Dedifferentiated amniotic fluid mesenchymal stem cell (primary cell): ENCODE data around the gene KLF11.
A peak's percentile ranks its signal among the peaks of the same experiment; 100 is the strongest.

ENCODE experiments used
- DNase-seq: peaks from one replicate; pipeline ENCODE4 v3.0.0-alpha.2; 2016; ENCODE audit errors: extremely low spot score

The KLF11 gene

GRCh38 chr2:10041711-10042110 lies 1.6 kb upstream of the KLF11 start:
- DNase-seq = no peak

- DNase-seq = peak; percentile 25
These were observed 819 bp upstream of the KLF11 start for GRCh38 chr2:10042301-10043161.

- peak; percentile 89 for DNase-seq
These were observed 704 bp downstream of the KLF11 start for GRCh38 chr2:10043906-10044601.

DNA sequence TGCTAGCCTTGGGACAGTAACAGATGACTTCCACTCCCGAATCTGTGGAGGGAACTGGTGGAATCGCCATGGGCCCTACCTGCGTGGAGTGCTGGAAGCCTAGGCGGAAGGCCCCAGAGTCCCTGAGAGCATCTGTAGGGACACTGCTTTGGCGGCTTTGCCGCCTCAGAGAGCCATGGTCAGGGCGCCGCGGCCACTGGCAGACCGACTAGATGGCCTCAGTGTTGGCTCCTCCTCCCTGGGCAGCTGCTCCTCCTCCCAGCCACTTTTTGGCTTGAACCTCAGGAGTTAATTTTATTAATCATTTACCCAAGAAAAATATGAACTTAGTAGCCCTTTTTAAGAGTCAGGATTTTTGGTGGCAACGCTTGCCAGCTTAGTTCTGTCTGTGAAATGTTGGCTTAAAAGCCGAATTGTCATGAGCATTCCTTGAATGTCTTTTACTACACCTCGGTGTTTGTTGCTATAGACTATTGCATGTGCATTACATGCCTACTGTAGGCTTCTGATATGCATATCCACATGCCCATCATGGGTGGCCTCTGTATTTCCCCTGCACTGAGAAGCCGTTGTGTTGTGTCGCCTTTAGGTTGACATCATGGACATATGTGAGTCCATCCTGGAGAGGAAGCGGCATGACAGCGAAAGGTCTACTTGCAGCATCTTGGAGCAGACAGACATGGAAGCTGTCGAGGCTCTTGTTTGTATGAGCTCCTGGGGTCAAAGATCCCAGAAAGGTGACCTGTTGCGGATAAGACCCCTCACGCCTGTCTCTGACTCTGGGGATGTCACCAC lies 2.4 kb downstream of the KLF11 start:
- DNase-seq = no peak

GRCh38 chr2:10046931-10047330 lies 3.6 kb downstream of the KLF11 start:
- DNase-seq = no peak

- no peak for DNase-seq
These were observed 4.5 kb downstream of the KLF11 start for GRCh38 chr2:10047616-10048500.

DNA sequence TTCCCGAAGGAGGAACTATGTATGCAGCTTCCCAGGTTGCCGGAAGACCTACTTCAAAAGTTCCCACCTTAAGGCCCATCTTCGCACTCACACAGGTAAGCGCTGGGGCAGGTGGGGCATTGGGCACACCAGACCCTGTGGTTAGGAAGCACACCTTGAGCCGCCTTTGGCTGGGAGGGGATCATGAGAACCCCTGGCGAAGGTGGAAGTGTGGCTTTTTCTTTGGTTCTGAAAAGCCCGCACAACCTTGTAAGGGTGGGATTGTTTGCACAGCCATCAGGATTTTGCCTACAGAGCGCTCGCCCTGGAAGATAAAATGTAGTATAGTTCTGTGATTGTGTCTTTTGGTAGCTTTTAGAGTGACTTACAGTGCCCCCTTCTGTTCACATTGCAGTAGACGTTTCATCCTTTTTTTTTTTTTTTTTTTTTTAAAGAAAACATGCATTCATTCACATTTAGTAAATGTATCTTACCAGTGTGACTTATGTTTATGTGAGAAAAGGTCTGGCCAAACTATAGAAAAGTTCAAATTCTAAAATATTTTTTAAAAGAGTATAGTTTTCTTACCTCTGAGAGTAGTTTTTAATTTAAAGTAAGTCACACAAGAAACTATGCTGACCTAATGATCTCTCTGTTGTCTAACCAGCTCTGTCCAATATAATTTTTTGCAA lies 5.3 kb downstream of the KLF11 start:
- peak; percentile 49 for DNase-seq

GRCh38 chr2:10052216-10052615 lies 8.9 kb downstream of the KLF11 start:
- DNase-seq = no peak

GRCh38 chr2:10053351-10053750 lies 10.0 kb downstream of the KLF11 start:
- DNase-seq = no peak

DNA sequence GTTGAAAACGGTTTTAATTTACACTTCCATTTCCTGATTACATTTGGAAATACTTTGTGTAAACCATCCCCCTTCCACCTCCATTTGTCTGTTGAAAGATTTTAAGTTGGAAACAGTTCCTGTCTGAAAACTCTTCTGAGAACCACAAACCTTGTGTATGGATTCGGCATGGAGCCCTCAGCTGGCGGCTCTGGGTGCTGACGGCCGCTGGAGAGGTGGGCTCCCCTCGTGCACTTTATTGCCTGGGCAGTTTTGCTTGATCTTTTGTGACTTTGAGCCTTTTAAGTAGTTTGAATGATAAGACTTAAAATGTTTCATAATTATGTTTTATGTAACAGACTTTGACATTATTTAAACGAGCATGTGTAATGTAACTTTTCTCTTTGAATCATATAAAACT lies 11.1 kb downstream of the KLF11 start:
- no peak for DNase-seq

DNA sequence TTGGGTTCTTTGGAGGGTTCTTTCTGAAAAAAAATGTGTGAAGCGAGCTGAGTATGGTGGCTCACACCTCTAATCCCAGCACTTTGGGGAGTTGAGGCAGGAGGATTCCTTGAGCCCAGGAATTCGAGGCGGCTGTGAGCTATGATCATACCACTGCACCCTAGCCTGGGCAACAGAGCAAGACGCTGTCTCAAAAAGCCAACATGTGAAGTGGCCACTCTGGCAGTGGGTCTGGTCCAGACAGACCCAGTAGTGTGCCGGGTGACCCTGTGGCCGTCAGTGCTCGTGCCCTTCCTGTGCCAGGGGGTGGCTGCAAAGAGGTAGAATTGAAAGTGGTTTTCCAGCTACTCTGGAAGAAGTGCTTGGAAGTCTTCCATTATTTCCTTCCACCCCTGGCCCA lies 11.6 kb downstream of the KLF11 start:
- no peak for DNase-seq

- DNase-seq = no peak
These were observed 13.1 kb downstream of the KLF11 start for GRCh38 chr2:10056439-10056838.

DNA sequence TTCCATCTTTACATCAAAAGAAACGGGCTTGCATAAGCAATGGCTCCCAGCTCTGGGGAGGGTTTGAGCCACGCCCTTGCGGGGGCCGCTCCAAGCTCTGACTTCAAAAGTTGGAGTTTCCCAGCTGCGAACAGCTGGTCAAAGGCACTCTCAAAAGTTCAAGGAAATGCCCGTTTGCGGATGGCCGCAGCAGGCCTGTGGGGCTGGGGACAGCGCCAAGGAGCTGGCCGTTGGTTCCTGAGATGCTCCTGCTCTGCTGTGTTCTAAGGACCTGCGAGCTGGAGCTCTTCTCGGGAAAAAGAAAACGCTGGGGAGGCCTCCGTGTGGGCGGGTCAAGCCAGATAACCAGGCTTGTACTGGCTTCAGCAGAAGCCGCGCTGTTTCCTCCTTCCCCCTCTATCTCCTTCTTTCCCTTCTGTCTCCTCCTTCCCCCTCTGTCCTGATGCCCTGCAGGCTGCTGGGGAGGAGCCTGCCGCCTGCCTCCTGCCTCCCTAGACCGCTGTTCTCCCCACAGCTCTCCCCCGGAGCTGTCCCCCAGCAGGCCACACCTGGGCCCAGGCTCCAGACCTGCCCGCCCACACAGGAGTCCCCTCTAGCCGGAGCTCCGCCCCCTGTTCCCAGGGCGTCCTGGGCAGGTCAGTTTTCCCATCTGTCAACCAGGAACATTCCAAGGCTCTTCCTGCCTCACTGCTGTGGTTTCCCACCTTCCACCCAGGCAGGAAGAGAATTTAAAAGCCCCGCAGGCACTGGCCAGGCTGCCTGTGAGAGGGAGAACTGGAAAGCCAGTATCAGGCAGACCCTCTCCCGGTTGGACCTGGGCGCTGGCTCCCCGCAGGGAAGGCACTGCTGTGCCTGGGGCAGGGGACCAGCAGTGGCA lies 14.1 kb downstream of the KLF11 start:
- DNase-seq = peak; percentile 86

DNA sequence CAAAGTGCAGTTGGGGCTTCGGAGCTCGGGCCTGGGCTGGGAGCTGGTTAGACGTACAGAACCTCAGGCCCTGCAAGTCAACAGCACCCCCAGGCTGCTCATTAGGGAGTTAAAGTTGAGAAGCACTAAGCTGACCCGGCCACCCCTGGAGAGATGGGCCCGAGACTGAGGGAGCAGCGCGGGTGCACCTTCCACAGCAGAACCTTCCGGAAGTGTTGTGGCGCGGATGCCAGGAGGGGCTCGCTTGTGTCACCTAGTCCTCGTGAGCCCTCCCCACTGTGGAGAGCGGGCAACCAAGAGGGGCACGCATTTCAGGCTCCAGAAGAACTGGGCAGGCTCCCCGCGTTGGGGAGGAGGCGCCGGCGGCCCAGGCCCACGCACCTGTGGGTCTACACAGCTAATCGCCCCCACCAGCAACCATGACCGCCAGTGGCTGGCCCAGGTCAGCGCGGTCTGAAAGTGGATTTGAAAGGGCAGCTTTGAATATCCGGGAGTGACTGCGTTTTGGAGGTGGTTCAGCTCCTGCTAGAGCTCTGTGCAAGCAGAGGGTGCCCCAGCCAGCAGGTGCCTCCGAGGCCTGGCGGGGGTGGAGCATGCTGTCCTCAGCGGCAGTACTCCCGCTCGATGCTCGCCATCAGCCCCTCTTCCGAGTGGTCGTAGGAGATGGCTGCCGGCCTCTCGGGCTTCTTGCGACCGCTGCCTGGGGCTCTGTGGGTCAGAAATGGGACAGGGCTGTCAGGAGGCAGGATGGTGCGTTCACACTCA lies 15.1 kb downstream of the KLF11 start:
- no peak for DNase-seq

DNA sequence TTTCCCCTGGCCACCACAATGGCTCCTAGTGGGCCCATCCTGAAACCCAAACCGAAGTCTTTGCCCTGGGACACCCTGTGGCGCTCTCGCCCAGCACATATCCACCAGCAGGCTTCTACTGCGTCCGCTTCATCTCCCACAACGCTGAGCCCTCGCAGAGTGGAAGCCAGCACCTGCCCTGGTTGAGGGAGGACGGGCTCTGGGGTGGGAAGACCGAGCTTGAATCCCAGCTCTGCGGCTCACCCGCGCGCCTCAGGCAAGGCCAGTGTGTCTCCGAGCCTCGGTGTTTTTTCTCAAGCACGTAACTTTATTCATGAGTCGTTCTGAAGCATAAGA lies 15.6 kb downstream of the KLF11 start:
- DNase-seq = no peak

GRCh38 chr2:10059552-10060335 lies 16.4 kb downstream of the KLF11 start:
- DNase-seq = no peak

DNA sequence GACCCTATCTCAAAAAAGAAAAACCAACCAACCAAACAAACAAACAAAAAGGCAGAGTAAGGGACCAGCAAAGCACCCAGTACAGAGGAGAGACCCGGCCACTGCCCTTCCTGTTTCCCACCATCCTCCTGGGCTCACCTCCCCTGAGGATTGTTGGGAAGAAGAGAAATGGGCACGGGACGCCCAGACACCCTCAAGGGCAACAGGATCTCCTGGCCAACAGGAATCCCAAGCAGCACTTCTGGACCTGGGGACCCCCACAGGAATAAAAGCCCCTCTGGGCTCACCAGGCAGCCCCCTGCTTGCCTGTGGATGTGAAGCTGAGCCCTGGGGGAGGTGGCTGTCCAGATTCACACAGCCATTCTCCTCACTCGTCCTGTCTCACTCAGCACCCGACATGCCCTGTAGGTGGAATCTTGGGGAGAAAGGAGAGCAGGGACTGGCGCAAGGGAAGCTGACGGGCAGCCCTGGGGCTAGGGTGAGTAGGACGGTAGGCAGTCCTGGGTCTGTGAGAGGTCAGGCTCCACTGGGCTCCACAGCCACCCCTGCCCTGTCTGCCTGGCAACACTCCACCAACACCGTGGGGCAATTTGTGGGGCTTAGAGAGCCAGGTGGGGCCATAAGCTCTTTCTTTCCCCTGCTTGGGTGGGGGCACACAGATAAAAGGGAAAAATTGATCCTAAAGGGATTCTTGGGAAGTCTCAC lies 18.0 kb downstream of the KLF11 start:
- DNase-seq = no peak

GRCh38 chr2:10062931-10063365 lies 19.6 kb downstream of the KLF11 start:
- DNase-seq = no peak
